HEK293 (cell line): Measurements from ENCODE around the gene DPY19L3.

ENCODE experiments used
- CTCF ChIP-seq: fragments of 450-650 bp; formaldehyde crosslinking; IDR thresholded peaks from 2 replicates; pipeline ENCODE4 v1.5.1; 2016; ENCODE audit warnings: missing biosample characterization, missing genetic modification characterization
- KLF7 ChIP-seq: fragments of 450-650 bp; formaldehyde crosslinking; IDR thresholded peaks from 2 replicates; pipeline ENCODE4 v1.5.1; 2016; ENCODE audit warnings: missing biosample characterization, missing genetic modification characterization, borderline replicate concordance
- MEIS1 ChIP-seq: sonication (generic); formaldehyde crosslinking; IDR thresholded peaks from 2 replicates; pipeline ENCODE4 v1.8.1; 2022; ENCODE audit warnings: missing genetic modification reagents, mild to moderate bottlenecking, borderline replicate concordance
- MYNN ChIP-seq: fragments of 450-650 bp; formaldehyde crosslinking; IDR thresholded peaks from 2 replicates; pipeline ENCODE4 v1.5.1; 2016; ENCODE audit warnings: missing biosample characterization, missing genetic modification characterization, borderline replicate concordance
- ZBTB21 ChIP-seq: fragments of 450-650 bp; formaldehyde crosslinking; IDR thresholded peaks from 2 replicates; pipeline ENCODE4 v1.5.1; 2017; ENCODE audit warnings: missing biosample characterization, missing genetic modification characterization
- ZNF221 ChIP-seq: fragments of 450-650 bp; formaldehyde crosslinking; IDR thresholded peaks from 2 replicates; pipeline ENCODE4 v1.5.1; 2017; ENCODE audit warnings: missing biosample characterization, missing genetic modification characterization, borderline replicate concordance
- ZNF223 ChIP-seq: fragments of 450-650 bp; formaldehyde crosslinking; IDR thresholded peaks from 2 replicates; pipeline ENCODE4 v1.5.1; 2016; ENCODE audit warnings: missing biosample characterization, missing genetic modification characterization
- ZNF24 ChIP-seq: fragments of 450-650 bp; formaldehyde crosslinking; IDR thresholded peaks from 2 replicates; pipeline ENCODE4 v1.5.1; 2016; ENCODE audit warnings: missing biosample characterization, missing genetic modification characterization
- ZNF274 ChIP-seq, 2 experiments: fragments of 200-500 bp in 1 of 2; fragments of 450-650 bp in 1 of 2; sonication (Bioruptor generic) in 1 of 2; formaldehyde crosslinking in 1 of 2; IDR thresholded peaks; 2 replicates each; pipeline versions ENCODE4 v1.5.1 to v1.6.1; 2014 to 2016; ENCODE audit warnings: borderline replicate concordance in 1 of 2, inconsistent platforms in 1 of 2, low read length in 1 of 2, missing biosample characterization in 1 of 2, missing genetic modification characterization in 1 of 2
- ZNF629 ChIP-seq: fragments of 450-650 bp; formaldehyde crosslinking; IDR thresholded peaks from 2 replicates; pipeline ENCODE4 v1.5.1; 2017; ENCODE audit warnings: missing biosample characterization, missing genetic modification characterization
- ZNF692 ChIP-seq: fragments of 450-650 bp; formaldehyde crosslinking; IDR thresholded peaks from 2 replicates; pipeline ENCODE4 v1.5.1; 2016; ENCODE audit warnings: missing biosample characterization, missing genetic modification characterization

GRCh38 chr19:32415246-32415645 lies 9.7 kb downstream of the DPY19L3 start:
- TF ChIP-seq ZBTB21 (tag by site-specific recombination) (no peak), ZNF692 (tag by site-specific recombination) (no peak), CTCF (tag by site-specific recombination) (no peak), ZNF629 (tag by site-specific recombination) (no peak), ZNF223 (no peak), ZNF24 (tag by site-specific recombination) (no peak), KLF7 (tag by site-specific recombination) (no peak), MEIS1 (CRISPR knock-in tag) (no peak), MYNN (tag by site-specific recombination) (no peak), ZNF221 (tag by site-specific recombination) (no peak), ZNF274 (IDR thresholded peaks at IDR 0.05; ENCODE audit: low read length) (no peak), ZNF274 (tag by site-specific recombination; IDR thresholded peaks at IDR 0.05; ENCODE audit: borderline replicate concordance) (no peak)
